T47D (cell line): Measurements from ENCODE around the gene YAF2.

Experiments used
- DNase-seq, 2 experiments: peaks; one replicate each; pipeline versions ENCODE4 v3.0.0 to v3.0.0-alpha.2; 2011 to 2012; ENCODE audit warnings: low read depth in 1 of 2, low spot score in 1 of 2
- JUND ChIP-seq: IDR thresholded peaks from 2 replicates; pipeline ENCODE4 v1.6.1; 2012; ENCODE audit warnings: low read depth
- in situ Hi-C: cut with HindIII; loops from 2 replicates; pipeline ENCODE4 v1.10.0; 2016; ENCODE audit warnings: low sequenced_read_pairs, low pct_unique_long_range_greater_than_20kb

The YAF2 gene

GRCh38 chr12:42144158-42144407 lies 94.0 kb downstream of the YAF2 start:
- no peak for DNase-seq
- in situ Hi-C loops, result no loop called here
- no peak for TF ChIP-seq JUND

- in situ Hi-C loops, result no loop called here
These were observed 94.4 kb downstream of the YAF2 start for GRCh38 chr12:42143452-42144157.

GRCh38 chr12:42141981-42142606 lies 96.0 kb downstream of the YAF2 start:
- in situ Hi-C loops, result no loop called here
- TF ChIP-seq JUND, result no peak
- no peak for DNase-seq

More at GRCh38 chr12:42143452-42144157, 94.4 kb downstream of the YAF2 start:
- no peak for TF ChIP-seq JUND
- DNase-seq, result peak in 1 of 2 experiments; percentile 44

GRCh38 chr12:42140901-42141300 lies 97.1 kb downstream of the YAF2 start:
- in situ Hi-C loops, result no loop called here
- no peak for TF ChIP-seq JUND
- peak; percentile 44 to 78 for DNase-seq

GRCh38 chr12:42135259-42135814 lies 102.7 kb downstream of the YAF2 start:
- in situ Hi-C loops, result no loop called here
- TF ChIP-seq JUND, result no peak
- no peak for DNase-seq

- TF ChIP-seq JUND, result no peak
- in situ Hi-C loops, result no loop called here
- peak in 1 of 2 experiments; percentile 25 for DNase-seq
These were observed 107.2 kb downstream of the YAF2 start for GRCh38 chr12:42130672-42131402.

GRCh38 chr12:42129595-42130204 lies 108.3 kb downstream of the YAF2 start:
- TF ChIP-seq JUND, result no peak
- in situ Hi-C loops, result no loop called here
- DNase-seq, result peak; percentile 38 to 84

GRCh38 chr12:42128888-42129287 lies 109.2 kb downstream of the YAF2 start:
- DNase-seq, result no peak
- in situ Hi-C loops, result no loop called here
- TF ChIP-seq JUND, result no peak

- in situ Hi-C loops, result no loop called here
- no peak for DNase-seq
- no peak for TF ChIP-seq JUND
These were observed 109.7 kb downstream of the YAF2 start for GRCh38 chr12:42128327-42128726.

GRCh38 chr12:42126963-42127362 lies 111.1 kb downstream of the YAF2 start:
- no peak for TF ChIP-seq JUND
- DNase-seq, result no peak
- in situ Hi-C loops, result no loop called here

GRCh38 chr12:42125388-42125767 lies 112.7 kb downstream of the YAF2 start:
- in situ Hi-C loops, result no loop called here
- no peak for TF ChIP-seq JUND

GRCh38 chr12:42124764-42125387 lies 113.2 kb downstream of the YAF2 start:
- in situ Hi-C loops, result no loop called here
- no peak for DNase-seq
- TF ChIP-seq JUND, result no peak

More at GRCh38 chr12:42125388-42125767, 112.7 kb downstream of the YAF2 start:
- no peak for DNase-seq
